CD4-positive, CD25-positive, alpha-beta regulatory T cell (primary cell): ENCODE measurements around the gene AKTIP. TPM values are rescaled to one million over a fixed set of nuclear protein-coding genes. Genes with fewer than 3 reads are reported as not detected.

Experiments used
- ATAC-seq, 2 donors: fragments of 150-1000 bp; cut with Tn5 transposase; one replicate each; pipeline ENCODE4 v1.10.0; 2021; ENCODE audit warnings: low read depth in 2 of 2, moderate number of reproducible peaks in 2 of 2, moderate library complexity in 1 of 2
- DNase-seq, 3 donors: peaks; one replicate each; pipeline versions ENCODE4 v3.0.0 to v3.0.0-alpha.2; 2012 to 2022; ENCODE audit warnings: mixed read lengths in 1 of 3
- H3K27ac ChIP-seq: one replicate; pipeline ENCODE4 v1.7.0; 2013; ENCODE audit warnings: mild to moderate bottlenecking, low read length; ENCODE audit not compliant: insufficient read depth, poor library complexity, severe bottlenecking
- H3K27me3 ChIP-seq: one replicate; pipeline ENCODE4 v1.7.0; 2013; ENCODE audit warnings: low read length; ENCODE audit not compliant: control insufficient read depth, insufficient read depth
- H3K36me3 ChIP-seq: one replicate; pipeline ENCODE4 v1.7.0; 2013; ENCODE audit warnings: mild to moderate bottlenecking, low read length, moderate library complexity; ENCODE audit not compliant: control insufficient read depth, insufficient read depth
- H3K4me1 ChIP-seq: 2 replicates; pipeline ENCODE4 v1.7.0; 2013; ENCODE audit warnings: mild to moderate bottlenecking, low read length; ENCODE audit not compliant: insufficient read depth, control insufficient read depth, poor library complexity, severe bottlenecking
- H3K4me3 ChIP-seq: one replicate; pipeline ENCODE4 v1.7.0; 2013; ENCODE audit warnings: low read depth, mild to moderate bottlenecking, low read length, moderate library complexity
- H3K9me3 ChIP-seq, 2 experiments: 1 replicate in 1 of 2; 2 replicates in 1 of 2; pipeline ENCODE4 v1.7.0; 2013; ENCODE audit warnings: low read length in 2 of 2, mild to moderate bottlenecking in 1 of 2, moderate library complexity in 1 of 2; ENCODE audit not compliant: control insufficient read depth in 2 of 2
- H3K27ac Mint-ChIP-seq, 3 donors: one replicate each; pipeline ENCODE4 v1.8.0; 2020 to 2022; ENCODE audit warnings: mild to moderate bottlenecking in 3 of 3, mixed read lengths in 3 of 3, moderate library complexity in 2 of 3
- H3K27me3 Mint-ChIP-seq: one replicate; pipeline ENCODE4 v1.8.0; 2022; ENCODE audit warnings: mild to moderate bottlenecking, mixed read lengths
- H3K36me3 Mint-ChIP-seq: one replicate; pipeline ENCODE4 v1.8.0; 2020; ENCODE audit warnings: mixed read lengths
- H3K4me1 Mint-ChIP-seq, 4 donors: one replicate each; pipeline ENCODE4 v1.8.0; 2020 to 2022; ENCODE audit warnings: mixed read lengths in 4 of 4, mild to moderate bottlenecking in 1 of 4
- H3K4me3 Mint-ChIP-seq, 4 donors: one replicate each; pipeline ENCODE4 v1.8.0; 2020 to 2022; ENCODE audit warnings: mild to moderate bottlenecking in 4 of 4, mixed read lengths in 4 of 4, moderate library complexity in 3 of 4
- H3K9me3 Mint-ChIP-seq, 7 donors: one replicate each; pipeline ENCODE4 v1.8.0; 2020 to 2022; ENCODE audit warnings: mixed read lengths in 7 of 7, mild to moderate bottlenecking in 3 of 7, moderate library complexity in 2 of 7
- polyA plus RNA-seq, 4 donors: library from polyadenylated mRNA; unstranded; fragments of 300-500 nt; fragmentation: Illumina TruSeq; gene quantifications; one replicate each; pipeline ENCODE4 v1.2.3, GENCODE V29; 2021
- total RNA-seq: library from RNA; stranded (reverse); gene quantifications from one replicate; pipeline ENCODE4 v1.2.3, GENCODE V29; 2022

AKTIP gene
- total and polyA plus RNA-seq, 5 donors from 2014 or later, result 60.0 to 109 (median 78.1) TPM

DNA sequence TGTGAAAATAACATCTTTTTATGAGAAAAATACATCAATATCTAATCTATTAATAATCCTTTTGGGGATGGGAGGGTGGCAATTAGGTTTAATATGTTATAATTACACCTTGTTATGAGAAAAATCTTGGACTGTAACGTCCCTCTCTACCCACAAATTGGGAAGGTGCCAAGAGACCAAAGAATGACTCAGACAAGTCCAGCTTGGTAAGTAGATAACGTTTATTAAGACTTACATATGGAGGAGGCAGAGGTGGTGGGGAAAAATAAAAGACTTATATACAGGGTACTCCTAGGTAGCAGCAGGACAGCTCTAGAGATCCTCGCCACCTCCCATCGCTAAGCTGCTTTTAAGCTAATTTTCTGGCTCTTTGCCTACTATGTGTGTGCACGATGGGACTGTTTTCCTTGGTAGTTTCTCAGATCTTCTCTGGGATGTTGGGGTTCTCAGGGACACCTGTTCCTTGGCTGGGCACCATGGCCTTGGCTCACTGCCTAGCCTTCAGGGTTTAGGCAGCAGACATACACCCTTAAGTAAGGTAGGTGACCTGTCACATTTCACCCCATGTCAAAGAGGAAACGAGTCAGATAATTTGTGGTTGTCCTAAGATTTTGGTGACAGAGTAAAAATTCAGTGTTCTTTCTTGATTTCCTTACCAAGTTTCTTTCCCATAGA, 37.3 kb downstream of the AKTIP start:
- Mint-ChIP-seq H3K9me3 (no peaks in the 10 kb centered on the region), H3K4me3 (peak overlapping the region in 2 of 4 donors; percentile 7 to 78), H3K27ac (peak overlapping the region; percentile 60 to 91 (median 76)), H3K4me1 (peaks cover 23 to 69% (median 30%) of the 10 kb centered on the region in 4 donors), H3K36me3 (peaks cover 53% of the 10 kb centered on the region), H3K27me3 (no peaks in the 10 kb centered on the region)
- H3K27ac ChIP-seq, result peak overlapping the region; percentile 24
- ATAC-seq (no peak), DNase-seq (no peak)
- H3K9me3 ChIP-seq, result no peaks in the 10 kb centered on the region
- H3K4me3 ChIP-seq, result no peak overlapping the region
- peaks cover 37% of the 10 kb centered on the region for H3K4me1 ChIP-seq
- H3K27me3 ChIP-seq, result no peaks in the 10 kb centered on the region
- peaks cover 81% of the 10 kb centered on the region for H3K36me3 ChIP-seq

DNA sequence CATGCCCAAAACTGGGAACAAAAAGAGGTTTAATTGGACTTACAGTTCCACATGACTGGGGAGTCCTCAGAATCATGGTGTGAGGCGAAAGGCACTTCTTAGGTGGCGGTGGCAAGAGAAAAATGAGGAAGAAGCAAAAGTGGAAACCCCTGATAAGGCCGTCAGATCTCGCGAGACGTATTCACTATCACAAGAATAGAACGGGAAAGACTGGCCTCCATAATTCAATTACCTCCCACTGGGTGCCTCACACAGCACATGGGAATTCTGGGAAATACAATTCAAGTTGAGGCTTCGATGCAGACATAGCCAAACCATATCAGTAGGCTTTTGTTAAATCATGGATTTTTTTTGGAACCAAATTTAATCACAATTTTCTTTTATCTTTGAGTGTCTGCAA, 44.4 kb downstream of the AKTIP start:
- H3K4me3 ChIP-seq, result peak overlapping the region; percentile 76
- Mint-ChIP-seq H3K4me1 (peaks cover 55 to 91% (median 76%) of the 10 kb centered on the region in 4 donors), H3K9me3 (no peaks in the 10 kb centered on the region), H3K27me3 (peaks cover 4% of the 10 kb centered on the region), H3K27ac (peak overlapping the region; percentile 88 to 98 (median 90)), H3K36me3 (peaks cover 66% of the 10 kb centered on the region), H3K4me3 (peak overlapping the region; percentile 77 to 87 (median 84))
- DNase-seq, result no peak
- H3K9me3 ChIP-seq, result no peaks in the 10 kb centered on the region
- H3K36me3 ChIP-seq, result peaks cover 52% of the 10 kb centered on the region
- H3K4me1 ChIP-seq, result peaks cover 94% of the 10 kb centered on the region
- no peaks in the 10 kb centered on the region for H3K27me3 ChIP-seq
- H3K27ac ChIP-seq, result peak overlapping the region; percentile 76
- no peak for ATAC-seq

DNA sequence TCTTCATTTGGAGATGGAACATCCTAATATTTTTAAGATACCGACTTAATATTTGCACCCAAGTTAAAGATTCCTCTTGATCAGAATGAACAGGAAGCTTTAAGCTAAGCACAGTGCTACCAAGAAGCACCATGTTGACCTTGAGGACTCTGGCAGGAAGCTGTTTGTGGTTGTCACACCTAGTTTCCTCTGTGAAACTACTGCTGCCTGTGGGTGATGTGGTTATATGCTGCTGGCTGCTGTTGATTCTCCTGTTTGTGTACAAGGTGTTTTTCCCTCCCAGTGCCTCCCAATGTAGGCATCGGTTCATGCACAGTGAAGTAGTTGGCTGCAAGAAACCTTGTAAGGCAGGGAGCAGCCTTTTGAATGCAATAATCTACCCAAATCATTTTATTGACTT, 45.3 kb downstream of the AKTIP start:
- H3K9me3 Mint-ChIP-seq, result no peaks in the 10 kb centered on the region
- Histone ChIP-seq H3K4me3 (peak overlapping the region; percentile 76), H3K4me1 (peaks cover 93% of the 10 kb centered on the region)

DNA sequence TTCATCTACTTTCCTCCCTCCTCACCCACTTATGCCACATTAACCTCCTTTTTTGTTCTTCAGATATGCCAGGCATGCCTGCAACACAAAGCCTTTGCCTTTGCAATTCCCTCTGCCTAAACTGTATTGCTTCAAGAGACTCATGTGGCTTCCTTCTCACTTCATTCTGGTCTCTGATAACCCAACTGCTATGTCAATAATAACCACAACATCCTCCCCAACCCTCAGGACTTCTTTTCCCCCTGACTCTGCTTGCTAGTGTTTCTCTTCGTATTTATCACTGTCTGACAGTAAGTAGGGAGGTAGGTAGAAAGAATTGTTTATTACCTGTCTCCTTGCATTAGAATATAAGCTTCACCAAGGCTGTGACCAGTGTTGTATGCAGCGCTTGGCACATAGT, 46.4 kb downstream of the AKTIP start:
- Mint-ChIP-seq H3K4me3 (peak overlapping the region; percentile 84 to 87 (median 84)), H3K9me3 (no peaks in the 10 kb centered on the region), H3K36me3 (peaks cover 57% of the 10 kb centered on the region), H3K4me1 (peaks cover 45 to 92% (median 76%) of the 10 kb centered on the region in 4 donors), H3K27ac (peak overlapping the region; percentile 89 to 98 (median 90)), H3K27me3 (peaks cover 4% of the 10 kb centered on the region)
- no peaks in the 10 kb centered on the region for H3K9me3 ChIP-seq
- no peaks in the 10 kb centered on the region for H3K27me3 ChIP-seq
- H3K4me3 ChIP-seq, result peak overlapping the region; percentile 76
- H3K36me3 ChIP-seq, result peaks cover 51% of the 10 kb centered on the region
- peak overlapping the region; percentile 76 for H3K27ac ChIP-seq
- peaks cover 91% of the 10 kb centered on the region for H3K4me1 ChIP-seq
- ATAC-seq, result peak; percentile 64 to 69
- DNase-seq, result peak; percentile 8 to 85 (median 79)

More for the DNA sequence above, 45.3 kb downstream of the AKTIP start:
- H3K27ac ChIP-seq, result peak overlapping the region; percentile 76
- Mint-ChIP-seq H3K36me3 (peaks cover 65% of the 10 kb centered on the region), H3K27me3 (peaks cover 4% of the 10 kb centered on the region), H3K4me3 (peak overlapping the region; percentile 77 to 87 (median 84)), H3K4me1 (peaks cover 53 to 93% (median 80%) of the 10 kb centered on the region in 4 donors), H3K27ac (peak overlapping the region; percentile 88 to 98 (median 90))
- peak; percentile 95 to 96 for ATAC-seq
- peaks cover 51% of the 10 kb centered on the region for H3K36me3 ChIP-seq
- no peaks in the 10 kb centered on the region for H3K27me3 ChIP-seq
- no peaks in the 10 kb centered on the region for H3K9me3 ChIP-seq
- DNase-seq, result peak; percentile 61 to 94 (median 87)

DNA sequence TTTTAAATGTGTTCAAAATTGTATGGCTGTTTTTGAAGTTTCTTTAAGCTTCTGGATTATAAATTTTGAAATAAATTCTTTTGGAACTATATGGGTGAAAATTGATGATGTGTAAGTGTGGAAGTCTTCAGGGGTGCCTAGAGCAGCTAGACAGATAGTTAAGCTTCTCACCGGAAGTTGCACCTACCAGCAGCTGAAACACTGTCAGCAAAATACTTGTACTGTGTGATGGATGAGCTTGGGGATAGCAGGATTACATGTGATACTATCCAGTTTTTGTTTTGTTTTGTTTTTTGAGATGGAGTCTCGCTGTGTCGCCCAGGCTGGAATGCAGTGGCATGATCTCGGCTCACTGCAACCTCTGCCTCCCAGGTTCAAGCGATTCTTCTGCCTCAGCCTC, 49.1 kb downstream of the AKTIP start:
- Histone ChIP-seq H3K27me3 (no peaks in the 10 kb centered on the region), H3K4me1 (peaks cover 83% of the 10 kb centered on the region), H3K4me3 (no peak overlapping the region), H3K36me3 (peaks cover 37% of the 10 kb centered on the region), H3K27ac (peak overlapping the region; percentile 76), H3K9me3 (no peaks in the 10 kb centered on the region)
- ATAC-seq (no peak), DNase-seq (peak in 1 of 3 donors; percentile 26)
- H3K4me3 Mint-ChIP-seq, result peak overlapping the region in 3 of 4 donors; percentile 19 to 57 (median 44)
- no peaks in the 10 kb centered on the region for H3K9me3 Mint-ChIP-seq
- peaks cover 43 to 90% (median 70%) of the 10 kb centered on the region in 4 donors for H3K4me1 Mint-ChIP-seq
- peaks cover 43% of the 10 kb centered on the region for H3K36me3 Mint-ChIP-seq
- H3K27ac Mint-ChIP-seq, result peak overlapping the region; percentile 88 to 90 (median 89)
- H3K27me3 Mint-ChIP-seq, result peaks cover 4% of the 10 kb centered on the region

DNA sequence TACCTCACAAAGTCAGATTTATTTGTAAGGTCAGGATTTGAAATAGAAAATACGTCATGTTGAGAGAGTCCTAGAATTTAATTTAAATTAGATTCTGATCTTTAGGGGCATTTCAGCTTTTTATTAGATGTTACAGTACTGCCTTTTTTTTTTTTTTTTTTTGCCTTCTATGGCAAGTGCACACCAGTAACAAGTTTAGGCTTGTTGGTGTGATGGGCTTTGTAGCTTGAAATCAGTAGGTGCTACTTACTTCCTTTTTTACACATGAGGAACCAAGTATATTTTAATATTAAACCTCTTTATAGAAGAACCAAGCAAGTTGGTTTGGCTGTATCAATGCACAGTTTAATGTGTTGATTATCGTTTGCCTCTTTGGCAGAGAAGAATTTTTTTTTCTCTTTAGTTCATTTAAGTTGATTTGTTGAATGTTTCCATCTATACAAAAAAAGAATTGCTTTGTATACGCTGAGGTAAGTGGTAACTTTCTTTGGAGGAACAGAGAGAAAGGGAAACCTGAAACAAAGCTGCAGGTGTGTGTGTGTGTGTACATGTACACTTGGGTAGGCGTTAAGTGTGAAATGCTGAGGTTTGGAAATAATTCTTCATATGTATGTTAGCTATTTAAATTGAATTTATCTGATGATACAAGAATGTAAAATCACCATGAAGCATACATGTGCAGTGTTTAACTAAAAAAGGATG, 53.0 kb downstream of the AKTIP start:
- Histone ChIP-seq H3K4me1 (peaks cover 46% of the 10 kb centered on the region), H3K36me3 (peaks cover 61% of the 10 kb centered on the region)
- no peak for ATAC-seq

DNA sequence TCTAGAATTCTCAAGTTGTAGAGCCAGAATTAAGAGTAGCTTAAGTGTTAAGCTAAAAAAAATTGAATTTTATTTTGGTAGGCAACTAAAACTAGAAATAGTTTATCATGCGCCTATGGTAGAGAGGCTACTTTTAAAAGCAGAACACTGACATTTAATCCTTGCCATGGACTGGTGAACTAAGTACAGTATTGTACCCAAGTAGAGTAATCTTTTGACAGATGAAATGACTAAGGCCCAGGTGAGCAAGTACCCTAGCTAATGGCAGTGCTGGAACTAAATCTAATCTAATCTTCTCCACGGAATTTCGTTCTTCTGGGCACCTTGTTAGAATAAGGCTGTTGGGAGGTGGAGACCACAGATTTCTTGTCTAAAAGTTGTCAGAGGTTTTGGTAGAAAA, 56.9 kb downstream of the AKTIP start:
- DNase-seq (no peak), ATAC-seq (no peak)
- H3K4me1 Mint-ChIP-seq, result peaks cover 30 to 52% (median 37%) of the 10 kb centered on the region in 4 donors
- Histone ChIP-seq H3K4me1 (peaks cover 21% of the 10 kb centered on the region), H3K27ac (peak overlapping the region; percentile 21), H3K4me3 (no peak overlapping the region), H3K9me3 (peaks cover 0 to 4% of the 10 kb centered on the region in 2 experiments), H3K27me3 (no peaks in the 10 kb centered on the region), H3K36me3 (peaks cover 73% of the 10 kb centered on the region)
- peak overlapping the region in 2 of 4 donors; percentile 7 to 32 for H3K4me3 Mint-ChIP-seq
- H3K36me3 Mint-ChIP-seq, result peaks cover 51% of the 10 kb centered on the region
- H3K27me3 Mint-ChIP-seq, result no peaks in the 10 kb centered on the region
- peaks cover 0 to 4% (median 0%) of the 10 kb centered on the region in 7 donors for H3K9me3 Mint-ChIP-seq
- H3K27ac Mint-ChIP-seq, result peak overlapping the region; percentile 52 to 87 (median 62)

More for the DNA sequence above, 53.0 kb downstream of the AKTIP start:
- Mint-ChIP-seq H3K4me1 (peaks cover 26 to 80% (median 50%) of the 10 kb centered on the region in 4 donors), H3K4me3 (peak overlapping the region in 3 of 4 donors; percentile 42 to 75 (median 50)), H3K27ac (peak overlapping the region; percentile 18 to 78 (median 76)), H3K9me3 (no peaks in the 10 kb centered on the region), H3K27me3 (no peaks in the 10 kb centered on the region), H3K36me3 (peaks cover 42% of the 10 kb centered on the region)
- no peaks in the 10 kb centered on the region for H3K9me3 ChIP-seq
- peak overlapping the region; percentile 54 for H3K4me3 ChIP-seq
- peak overlapping the region; percentile 45 for H3K27ac ChIP-seq
- no peak for DNase-seq
- H3K27me3 ChIP-seq, result no peaks in the 10 kb centered on the region
